ENCODE results near the gene TTC34.
A peak's percentile ranks its signal among the peaks of the same experiment; 100 is the strongest.
"Not testable (repeated sequence)": the region's sequence is repeated elsewhere in the genome, so short reads cannot be mapped to it uniquely, and the experiment has no call there.

Gene TTC34

GRCh38 chr1:2657124-2657523, 144.4 kb downstream of the TTC34 start:
- not testable (repeated sequence) for DNase-seq (ENCODE audit: low spot score)

DNA sequence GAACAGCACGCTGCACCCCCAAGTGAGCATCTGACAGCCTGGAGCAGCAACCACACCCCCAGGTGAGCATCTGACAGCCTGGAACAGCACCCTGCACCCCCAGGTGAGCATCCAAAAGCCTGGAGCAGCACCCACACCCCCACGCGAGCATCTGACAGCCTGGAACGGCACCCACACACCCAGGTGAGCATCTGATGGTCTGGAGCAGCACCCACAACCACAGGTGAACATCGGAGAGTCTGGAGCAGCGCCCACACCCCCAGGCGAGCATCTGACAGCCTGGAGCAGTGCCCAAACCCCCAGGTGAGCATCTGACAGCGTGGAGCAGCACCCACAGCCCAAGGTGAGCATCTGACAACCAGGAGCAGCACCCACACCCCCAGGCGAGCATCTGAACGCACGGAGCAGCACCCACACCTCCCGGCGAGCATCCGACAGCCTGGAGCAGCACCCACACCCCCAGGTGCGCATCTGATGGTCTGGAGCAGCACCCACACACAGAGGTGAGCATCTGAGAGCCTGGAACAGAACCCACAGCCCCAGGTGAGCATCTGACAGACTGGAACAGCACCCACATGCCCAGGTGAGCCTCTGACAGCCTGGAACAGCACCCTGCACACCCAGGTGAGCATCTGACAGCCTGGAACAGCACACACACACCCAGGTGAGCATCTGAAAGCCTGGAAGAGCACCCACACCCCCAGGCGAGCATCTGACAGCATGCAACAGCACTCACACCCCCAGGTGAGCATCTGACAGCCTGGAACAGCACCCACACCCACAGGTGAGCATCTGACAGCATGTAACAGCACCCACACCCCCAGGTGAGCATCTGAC, 145.7 kb downstream of the TTC34 start:
- DNase-seq (ENCODE audit: low spot score): not testable (repeated sequence)

DNA sequence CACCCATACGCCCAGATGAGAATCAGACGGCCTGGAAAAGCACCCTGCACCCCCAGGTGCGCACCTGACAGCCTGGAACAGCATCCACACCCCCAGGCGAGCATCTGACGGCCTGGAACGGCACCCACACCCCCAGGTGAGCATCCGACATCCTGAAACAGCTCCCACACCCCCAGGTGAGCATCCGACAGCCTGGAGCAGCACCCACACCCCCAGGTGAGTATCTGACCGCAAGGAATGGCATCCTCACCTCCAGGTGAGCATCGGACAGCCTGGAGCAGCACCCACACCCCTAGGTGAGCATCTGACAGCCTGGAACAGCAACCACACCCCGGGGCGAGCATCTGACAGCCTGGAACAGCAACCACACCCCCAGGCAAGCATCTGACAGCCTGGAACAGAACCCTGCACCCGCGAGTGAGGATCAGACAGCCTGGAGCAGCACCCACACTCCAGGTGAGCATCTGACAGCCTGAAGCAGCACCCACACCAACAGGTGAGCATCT, 147.0 kb downstream of the TTC34 start:
- DNase-seq (ENCODE audit: low spot score): not testable (repeated sequence)

DNA sequence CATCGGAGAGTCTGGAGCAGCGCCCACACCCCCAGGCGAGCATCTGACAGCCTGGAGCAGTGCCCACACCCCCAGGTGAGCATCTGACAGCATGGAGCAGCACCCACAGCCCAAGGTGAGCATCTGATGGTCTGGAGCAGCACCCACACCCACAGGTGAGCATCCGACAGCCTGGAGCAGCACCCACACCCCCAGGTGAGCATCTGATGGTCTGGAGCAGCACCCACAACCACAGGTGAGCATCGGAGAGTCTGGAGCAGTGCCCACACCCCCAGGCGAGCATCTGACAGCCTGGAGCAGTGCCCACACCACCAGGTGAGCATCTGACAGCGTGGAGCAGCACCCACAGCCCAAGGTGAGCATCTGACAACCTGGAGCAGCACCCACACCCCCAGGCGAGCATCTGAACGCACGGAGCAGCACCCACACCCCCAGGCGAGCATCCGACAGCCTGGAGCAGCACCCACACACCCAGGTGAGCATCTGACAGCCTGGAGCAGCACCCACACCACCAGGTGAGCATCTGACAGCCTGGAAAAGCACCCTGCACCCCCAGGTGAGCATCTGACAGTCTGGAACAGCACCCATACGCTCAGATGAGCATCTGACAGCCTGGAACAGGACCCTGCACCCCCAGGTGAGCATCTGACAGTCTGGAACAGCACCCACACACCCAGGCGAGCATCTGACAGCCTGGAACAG, 147.6 kb downstream of the TTC34 start:
- not testable (repeated sequence) for DNase-seq (ENCODE audit: low spot score)

DNA sequence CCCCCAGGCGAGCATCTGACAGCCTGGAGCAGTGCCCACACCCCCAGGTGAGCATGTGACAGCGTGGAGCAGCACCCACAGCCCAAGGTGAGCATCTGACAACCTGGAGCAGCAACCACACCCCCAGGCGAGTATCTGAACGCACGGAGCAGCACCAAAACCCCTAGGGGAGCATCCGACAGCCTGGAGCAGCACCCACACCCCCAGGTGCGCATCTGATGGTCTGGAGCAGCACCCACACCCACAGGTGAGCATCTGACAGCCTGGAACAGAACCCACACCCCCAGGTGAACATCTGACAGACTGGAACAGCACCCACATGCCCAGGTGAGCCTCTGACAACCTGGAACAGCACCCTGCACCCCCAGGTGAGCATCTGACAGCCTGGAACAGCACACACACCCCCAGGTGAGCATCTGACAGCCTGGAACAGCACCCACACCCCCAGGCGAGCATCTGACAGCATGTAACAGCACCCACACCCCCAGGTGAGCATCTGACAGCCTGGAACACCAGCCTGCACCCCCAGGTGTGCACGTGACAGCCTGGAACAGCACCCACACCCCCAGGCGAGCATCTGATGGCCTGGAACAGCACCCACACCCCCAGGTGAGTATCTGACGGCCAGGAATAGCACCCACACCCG, 148.4 kb downstream of the TTC34 start:
- DNase-seq (ENCODE audit: low spot score): not testable (repeated sequence)

DNA sequence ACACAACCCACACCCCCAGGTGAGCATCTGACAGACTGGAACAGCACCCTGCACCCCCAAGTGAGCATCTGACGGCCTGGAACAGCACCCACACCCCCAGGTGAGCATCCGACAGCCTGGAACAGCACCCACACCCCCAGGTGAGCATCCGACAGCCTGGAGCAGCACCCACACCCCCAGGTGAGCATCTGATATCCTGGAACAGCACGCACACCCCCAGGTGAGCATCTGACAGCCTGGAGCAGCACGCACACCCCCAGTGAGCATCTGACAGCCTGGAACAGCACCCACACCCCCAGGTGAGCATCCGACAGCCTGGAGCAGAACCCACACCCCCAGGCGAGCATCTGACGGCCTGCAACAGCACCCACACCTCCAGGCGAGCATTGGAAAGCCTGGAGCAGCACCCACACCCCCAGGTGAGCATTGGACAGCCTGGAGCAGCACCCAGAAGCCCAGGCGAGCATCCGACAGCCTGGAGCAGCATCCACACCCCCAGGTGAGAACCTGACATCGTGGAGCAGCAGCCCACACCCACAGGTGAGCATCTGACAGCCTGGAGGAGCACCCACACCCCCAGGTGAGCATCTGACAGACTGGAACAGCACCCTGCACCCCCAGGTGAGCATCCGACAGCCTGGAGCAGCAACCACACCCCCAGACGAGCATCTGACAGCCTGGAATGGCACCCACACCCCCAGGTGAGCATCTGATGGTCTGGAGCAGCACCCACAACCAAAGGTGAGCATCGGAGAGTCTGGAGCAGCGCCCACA, 149.2 kb downstream of the TTC34 start:
- DNase-seq (ENCODE audit: low spot score): not testable (repeated sequence)

GRCh38 chr1:2650967-2651645, 150.4 kb downstream of the TTC34 start:
- DNase-seq (ENCODE audit: low spot score): no peak

DNA sequence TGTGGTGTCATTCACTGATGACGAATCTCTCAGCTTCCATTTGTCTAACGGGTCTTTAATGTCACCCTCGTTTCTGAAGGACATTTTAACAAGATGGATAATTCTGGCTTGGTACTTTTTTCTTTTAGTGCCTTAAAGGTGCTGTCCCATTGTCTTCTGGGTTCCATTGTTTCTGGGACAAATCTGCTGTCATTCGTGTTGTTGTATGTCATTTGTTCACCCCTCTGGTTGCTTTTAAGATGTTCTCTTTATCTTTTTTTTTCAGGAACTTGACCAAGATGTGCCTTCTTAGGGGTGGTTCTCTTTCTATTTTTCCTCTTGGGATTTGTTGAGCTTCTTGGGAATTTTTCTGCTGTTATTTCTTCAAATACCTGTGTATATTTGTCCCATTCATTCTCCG, 154.7 kb downstream of the TTC34 start:
- DNase-seq (ENCODE audit: low spot score): no peak

DNA sequence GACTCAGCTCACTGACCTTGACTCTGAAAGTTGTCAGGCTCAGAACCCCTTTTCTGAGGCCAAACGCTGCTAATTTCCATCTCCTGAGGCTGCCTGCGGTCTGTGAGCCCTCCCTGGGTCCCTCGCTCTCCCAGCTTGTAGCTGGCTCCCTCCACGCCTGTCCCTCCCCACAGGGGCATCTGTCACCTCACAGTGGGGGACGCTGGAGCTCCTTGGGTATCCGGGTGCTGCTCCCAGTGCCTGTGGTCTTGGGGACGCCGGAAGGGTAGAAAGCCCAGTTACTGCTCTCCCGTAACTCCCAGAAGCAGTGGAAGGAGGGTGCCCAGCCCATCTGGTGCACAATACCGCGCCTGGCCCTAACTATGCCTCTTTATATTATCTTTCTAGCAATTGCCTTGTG, 155.7 kb downstream of the TTC34 start:
- DNase-seq (ENCODE audit: low spot score): no peak

DNA sequence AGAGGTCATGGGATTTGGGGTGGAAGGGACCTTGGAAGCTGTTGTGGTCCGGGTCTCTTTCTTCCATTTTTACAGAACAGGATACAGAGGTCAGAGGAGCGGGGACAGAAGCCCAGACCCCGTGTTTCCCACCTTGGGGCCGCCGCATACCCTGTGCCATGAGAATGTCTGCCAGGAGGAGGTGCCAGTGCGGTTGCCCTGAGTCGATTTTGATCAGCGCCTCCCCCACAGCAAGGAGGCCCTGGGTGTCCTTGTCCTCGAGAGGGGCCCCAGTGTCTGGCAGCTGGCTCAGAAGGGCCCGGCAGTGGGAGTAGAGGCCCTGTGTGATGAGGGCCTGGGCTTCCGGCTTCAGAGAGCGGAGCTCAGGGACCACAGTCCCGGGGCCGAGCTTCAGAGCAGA, 156.3 kb downstream of the TTC34 start:
- no peak for DNase-seq (ENCODE audit: low spot score)

GRCh38 chr1:2644591-2645101, 156.8 kb downstream of the TTC34 start:
- DNase-seq (ENCODE audit: low spot score): no peak

GRCh38 chr1:2644171-2644570, 157.3 kb downstream of the TTC34 start:
- no peak for DNase-seq (ENCODE audit: low spot score)

DNA sequence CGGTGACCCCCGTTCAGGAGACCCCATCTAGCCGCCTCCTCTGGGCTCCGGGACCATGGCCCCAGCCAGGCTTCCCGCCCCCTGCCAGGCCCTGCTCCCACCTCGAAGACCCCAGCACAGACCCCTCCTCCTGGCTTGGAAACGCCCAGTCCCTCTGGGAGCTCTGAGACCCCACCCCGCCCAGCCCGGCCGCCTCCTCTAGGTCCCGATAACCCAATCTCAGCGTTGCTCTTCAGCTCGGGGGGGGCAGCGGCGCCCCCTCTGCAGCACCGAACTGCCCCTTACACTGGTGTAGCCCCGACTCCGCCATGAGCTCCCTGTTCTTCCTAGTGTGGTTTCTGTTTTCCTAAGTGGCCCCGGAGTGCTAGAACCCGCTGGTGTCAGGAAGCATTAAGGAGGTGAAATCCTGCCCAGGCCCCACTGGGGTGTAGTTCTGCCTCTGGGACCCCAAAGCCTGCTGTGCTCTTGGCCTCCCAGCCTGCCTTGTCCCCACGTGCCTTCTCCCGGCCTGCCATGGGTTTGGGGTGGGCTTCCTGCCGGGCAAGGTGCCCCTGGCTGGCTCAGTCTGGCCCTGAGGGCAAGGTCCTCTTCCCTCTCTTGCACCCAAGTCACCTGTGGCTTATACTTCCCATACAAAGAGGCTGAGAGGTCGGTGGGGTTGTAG, 157.9 kb downstream of the TTC34 start:
- DNase-seq (ENCODE audit: low spot score): no peak

DNA sequence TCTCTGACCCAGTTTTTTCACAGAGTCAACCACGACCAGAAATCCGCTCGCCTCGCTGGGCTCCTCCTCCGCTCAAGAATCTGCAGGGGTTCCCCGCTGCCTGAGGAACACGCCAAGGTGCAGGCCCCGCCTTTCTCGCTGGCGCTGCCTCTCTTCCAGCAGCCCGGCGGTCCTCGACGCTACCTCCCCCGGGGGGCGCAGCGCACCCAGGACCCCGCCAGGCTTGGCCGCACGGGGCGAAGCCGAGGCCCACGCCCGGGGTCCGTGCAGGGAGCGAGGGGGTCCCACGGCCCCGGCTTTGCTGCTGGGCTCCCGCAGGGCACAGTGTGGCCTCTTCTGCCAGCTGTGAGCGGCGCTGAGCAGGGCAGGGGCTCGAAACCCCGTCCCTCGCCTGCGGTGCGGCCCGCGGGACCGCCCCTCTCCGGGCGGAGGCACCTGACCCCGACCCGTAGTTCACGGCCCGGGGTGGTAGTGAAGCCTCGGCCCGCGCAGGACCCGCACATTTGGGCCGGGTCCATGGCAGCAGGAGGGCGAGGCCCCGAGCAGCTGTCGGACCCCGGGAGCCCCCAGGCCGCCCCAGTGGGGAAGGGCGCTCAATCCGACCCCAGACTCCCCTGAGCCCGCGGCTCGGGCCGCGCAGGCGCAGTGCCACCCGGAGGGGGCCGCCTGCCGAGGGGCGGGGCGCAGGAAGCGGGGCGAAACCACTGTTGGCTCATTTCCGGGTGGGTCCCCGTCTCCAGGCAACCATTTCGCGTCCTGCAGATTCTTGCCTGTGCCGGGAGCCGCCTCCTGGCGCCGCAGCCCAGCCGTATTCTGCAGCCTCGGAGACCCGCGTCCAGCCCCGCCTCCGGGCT, 158.7 kb downstream of the TTC34 start:
- peak; percentile 98 for DNase-seq (ENCODE audit: low spot score)

DNA sequence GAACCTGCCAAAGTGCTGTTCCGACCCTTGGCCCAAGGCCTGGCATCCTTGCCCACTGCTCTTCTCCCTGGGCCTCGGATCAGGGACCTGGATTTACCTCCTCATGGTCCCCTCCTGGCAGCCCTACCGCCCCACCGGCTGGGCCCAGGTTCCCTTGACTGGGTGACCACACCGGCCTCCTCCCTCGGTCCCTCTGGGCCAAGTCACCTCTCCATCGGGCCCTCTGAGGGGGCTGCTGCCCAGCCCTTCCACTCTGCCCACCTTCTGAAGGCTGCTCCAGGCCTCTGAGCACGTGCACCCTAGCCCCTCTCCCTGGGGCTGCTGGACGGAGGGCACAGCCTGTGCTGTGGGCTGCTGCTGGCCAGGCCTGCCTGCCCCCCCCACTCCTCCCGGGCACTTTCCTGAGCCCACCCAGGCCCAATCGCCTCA, 159.3 kb downstream of the TTC34 start:
- no peak for DNase-seq (ENCODE audit: low spot score)

- no peak for DNase-seq (ENCODE audit: low spot score)
Observed at GRCh38 chr1:2641381-2642130, 159.9 kb downstream of the TTC34 start.

- DNase-seq (ENCODE audit: low spot score): no peak
Observed at GRCh38 chr1:2640626-2641025, 160.9 kb downstream of the TTC34 start.

DNA sequence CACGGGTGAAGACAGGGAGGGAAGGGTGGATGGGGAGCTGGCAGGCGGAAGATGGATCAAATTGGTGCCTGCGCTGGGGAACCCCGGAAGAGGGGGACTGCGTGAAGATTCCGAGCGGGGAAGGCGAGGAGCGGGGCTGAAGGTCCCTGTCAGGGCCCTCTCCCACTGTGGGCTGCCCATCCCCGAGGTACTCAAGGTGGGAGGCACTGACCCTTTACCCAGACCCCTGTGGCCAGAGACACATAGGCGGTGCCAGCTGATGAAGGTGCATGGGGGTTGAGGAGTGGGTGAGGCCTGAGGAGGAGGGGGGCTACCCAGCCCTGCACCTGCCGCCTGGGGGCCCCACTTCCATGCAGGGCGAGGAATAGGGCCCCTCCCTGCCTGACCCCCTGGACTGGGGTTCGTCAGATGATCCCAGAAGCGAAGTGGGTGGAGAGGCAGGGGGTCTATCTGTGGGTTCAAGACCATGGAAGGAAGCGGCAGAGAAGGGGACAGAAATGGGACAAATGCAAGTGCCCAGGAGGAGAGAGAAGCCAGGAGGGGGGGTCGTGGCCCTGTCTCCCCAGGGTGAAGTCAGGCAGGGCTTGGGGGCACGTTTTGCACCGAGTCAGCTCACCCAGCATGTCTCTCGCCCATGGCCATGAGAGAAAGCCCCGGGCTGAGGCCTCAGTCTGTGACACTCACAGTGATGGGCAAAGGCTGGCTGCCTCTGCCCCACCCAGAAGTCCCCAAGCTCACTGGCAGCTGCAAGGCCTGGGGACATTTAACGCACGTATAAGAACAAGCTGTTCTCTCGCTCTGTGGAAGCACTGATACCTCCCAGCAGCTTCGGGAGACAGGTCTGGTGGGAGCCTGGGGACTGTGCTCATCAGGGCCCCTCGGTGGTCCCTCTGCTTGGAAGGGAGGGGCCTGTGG, 161.6 kb downstream of the TTC34 start:
- DNase-seq (ENCODE audit: low spot score): no peak

Measured in COLO829 (cell line).